Right lobe of liver (tissue), 6 donors: ENCODE measurements around the gene ZNF784. TPM values are rescaled to one million over a fixed set of nuclear protein-coding genes. Genes with fewer than 3 reads are reported as not detected.

ENCODE experiments used
- ATAC-seq, 4 donors: fragments of 200-7000 bp; cut with Tn5 transposase; one replicate each; pipeline ENCODE4 v1.9.1; 2020; ENCODE audit warnings: mild to moderate bottlenecking in 4 of 4, moderate library complexity in 4 of 4
- DNase-seq, 3 donors: peaks; one replicate each; pipeline ENCODE4 v3.0.0-alpha.2; 2020
- H3K27ac ChIP-seq, 3 donors: fragments of 200-600 bp; one replicate each; pipeline ENCODE4 v1.8.0; 2022
- H3K27me3 ChIP-seq, 2 donors: fragments of 200-600 bp; one replicate each; pipeline ENCODE4 v1.8.0; 2022
- H3K36me3 ChIP-seq, 4 donors: fragments of 200-600 bp; sonication (generic) in 1 of 4; one replicate each; pipeline versions ENCODE4 v1.5.1 to v1.8.0; 2017 to 2022; ENCODE audit warnings: control low read depth in 1 of 4
- H3K4me1 ChIP-seq, 4 donors: fragments of 200-600 bp; sonication (generic) in 1 of 4; one replicate each; pipeline versions ENCODE4 v1.5.1 to v1.8.0; 2017 to 2022; ENCODE audit warnings: control low read depth in 1 of 4
- H3K4me3 ChIP-seq, 3 donors: fragments of 200-600 bp; one replicate each; pipeline ENCODE4 v1.8.0; 2022
- H3K9me3 ChIP-seq, 4 donors: fragments of 200-600 bp; sonication (generic) in 1 of 4; one replicate each; pipeline versions ENCODE4 v1.5.1 to v1.8.0; 2017 to 2022; ENCODE audit warnings: control low read depth in 1 of 4
- POLR2A ChIP-seq: fragments of 450-650 bp; IDR thresholded peaks from one replicate; pipeline ENCODE4 v1.6.1; 2017; ENCODE audit warnings: antibody characterized with exemption, mild to moderate bottlenecking
- WGBS: methylation state at CpG from one replicate; pipeline ENCODE4 v1.1.6; 2018; ENCODE audit warnings: low coverage, low lambda C conversion rate; ENCODE audit not compliant: insufficient coverage; ENCODE audit errors: missing lambda C conversion rate; 5-methylcytosine and 5-hydroxymethylcytosine counted together
- intact Hi-C, 2 donors: fragments of 100-400 bp; cut with DNase I; formaldehyde crosslinking; loops; one replicate each; pipeline versions ENCODE4 v1.11.2 to v1.14.1; 2022
- total RNA-seq, 6 experiments: library from RNA; depleted of rRNA in 2 of 6; stranded (reverse); fragments of >200 nt in 2 of 6; fragmentation: NEBNext Ultra II Directional in 3 of 6; extraction: Animal tissue kit (Norgen Biotek cat#: 25700) in 3 of 6; gene quantifications; one replicate each; pipeline versions ENCODE4 v1.1.0 to v1.2.4, GENCODE V29; 2016 to 2023
- TF ChIP-seq, protein P1 (sequence below), 4 donors: fragments of 200-600 bp in 3 of 4; fragments of 450-650 bp in 1 of 4; IDR thresholded peaks; one replicate each; pipeline versions ENCODE4 v1.5.1 to v1.8.0; 2016 to 2022; ENCODE audit warnings: antibody characterized with exemption in 4 of 4, mild to moderate bottlenecking in 2 of 4
- donor health status: DM: no; HTN: yes; CAD: no.
- donor health status: DM: no; HTN: no; CAD: no.
- donor health status: DM: no; HTN: no; CAD: no.
- donor health status: DM: no; HTN: yes; CAD: no.
- donor health status: DM: no; HTN: yes; CAD: no.

ZNF784 gene
- total RNA-seq, 6 experiments from 2014 or later = 2.9 to 5.5 (median 4.1) TPM

- ATAC-seq = no peak
- no peak for DNase-seq
- 46% methylated on average over 2 of the region's 3 CpGs for WGBS
- Histone ChIP-seq H3K36me3 (peaks cover 0 to 9% (median 2%) of the 10 kb centered on the region in 4 donors), H3K27me3 (no peaks in the 10 kb centered on the region), H3K4me3 (no peak overlapping the region), H3K9me3 (no peaks in the 10 kb centered on the region), H3K27ac (no peak overlapping the region), H3K4me1 (no peaks in the 10 kb centered on the region)
- intact Hi-C loops = no loop called here
- no peak for TF ChIP-seq POLR2A
- TF ChIP-seq, protein P1, sequence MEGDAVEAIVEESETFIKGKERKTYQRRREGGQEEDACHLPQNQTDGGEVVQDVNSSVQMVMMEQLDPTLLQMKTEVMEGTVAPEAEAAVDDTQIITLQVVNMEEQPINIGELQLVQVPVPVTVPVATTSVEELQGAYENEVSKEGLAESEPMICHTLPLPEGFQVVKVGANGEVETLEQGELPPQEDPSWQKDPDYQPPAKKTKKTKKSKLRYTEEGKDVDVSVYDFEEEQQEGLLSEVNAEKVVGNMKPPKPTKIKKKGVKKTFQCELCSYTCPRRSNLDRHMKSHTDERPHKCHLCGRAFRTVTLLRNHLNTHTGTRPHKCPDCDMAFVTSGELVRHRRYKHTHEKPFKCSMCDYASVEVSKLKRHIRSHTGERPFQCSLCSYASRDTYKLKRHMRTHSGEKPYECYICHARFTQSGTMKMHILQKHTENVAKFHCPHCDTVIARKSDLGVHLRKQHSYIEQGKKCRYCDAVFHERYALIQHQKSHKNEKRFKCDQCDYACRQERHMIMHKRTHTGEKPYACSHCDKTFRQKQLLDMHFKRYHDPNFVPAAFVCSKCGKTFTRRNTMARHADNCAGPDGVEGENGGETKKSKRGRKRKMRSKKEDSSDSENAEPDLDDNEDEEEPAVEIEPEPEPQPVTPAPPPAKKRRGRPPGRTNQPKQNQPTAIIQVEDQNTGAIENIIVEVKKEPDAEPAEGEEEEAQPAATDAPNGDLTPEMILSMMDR (IDR thresholded peaks at IDR 0.05) = no peak
Observed at GRCh38 chr19:55596304-55596703, 28.1 kb downstream of the ZNF784 start.

- 81% methylated on average over 4 of the region's 4 CpGs for WGBS
- ATAC-seq (no peak), DNase-seq (no peak)
- H3K4me3 ChIP-seq = no peak overlapping the region
- intact Hi-C loops = no loop called here
- no peaks in the 10 kb centered on the region for H3K4me1 ChIP-seq
- no peaks in the 10 kb centered on the region for H3K27me3 ChIP-seq
- H3K36me3 ChIP-seq = peaks cover 0 to 9% (median 2%) of the 10 kb centered on the region in 4 donors
- TF ChIP-seq, protein P1 (IDR thresholded peaks at IDR 0.05) = no peak
- no peak for TF ChIP-seq POLR2A
- H3K27ac ChIP-seq = no peak overlapping the region
- H3K9me3 ChIP-seq = no peaks in the 10 kb centered on the region
Observed at GRCh38 chr19:55594996-55595545, 29.3 kb downstream of the ZNF784 start.

DNA sequence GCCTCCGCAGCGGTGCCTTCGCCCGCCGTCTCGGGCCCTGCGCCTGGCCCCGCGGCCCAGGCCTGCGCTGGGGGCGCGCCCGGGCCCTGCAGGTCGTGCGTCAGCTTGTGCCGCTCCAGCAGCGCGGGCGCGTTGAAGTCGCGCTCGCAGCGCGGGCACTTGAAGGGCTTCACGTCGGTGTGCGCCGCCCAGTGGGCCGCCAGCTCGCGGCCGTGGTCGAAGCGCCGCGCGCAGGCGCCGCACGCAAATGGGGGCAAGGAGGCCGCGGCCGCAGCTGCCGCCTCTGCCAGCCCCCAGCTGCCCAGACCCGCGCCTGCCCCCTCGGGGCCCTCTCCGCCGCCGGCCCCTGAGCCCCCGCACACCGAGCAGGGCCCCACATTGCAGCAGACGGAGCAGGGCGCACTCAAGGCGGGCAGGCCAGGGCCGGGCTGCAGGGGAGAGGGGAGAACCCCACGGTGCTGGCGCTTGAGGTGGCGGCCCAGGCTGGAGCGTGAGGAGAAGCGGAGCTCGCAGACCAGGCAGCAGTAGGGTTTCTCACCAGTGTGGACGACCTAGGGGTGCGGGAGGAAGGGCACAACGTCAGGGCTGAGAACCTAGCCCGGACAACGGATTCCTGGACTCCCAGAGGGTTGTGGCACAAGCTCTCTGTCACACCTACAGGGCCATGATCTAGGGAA is 31.1 kb downstream of the ZNF784 start:
- WGBS = 76% methylated on average over 3 of the region's 68 CpGs
- H3K36me3 ChIP-seq = peaks cover 0 to 9% (median 2%) of the 10 kb centered on the region in 4 donors
- no peak overlapping the region for H3K4me3 ChIP-seq
- TF ChIP-seq POLR2A = no peak
- TF ChIP-seq, protein P1 (IDR thresholded peaks at IDR 0.05) = no peak
- H3K27ac ChIP-seq = no peak overlapping the region
- intact Hi-C loops = no loop called here
- no peaks in the 10 kb centered on the region for H3K4me1 ChIP-seq
- H3K9me3 ChIP-seq = no peaks in the 10 kb centered on the region
- DNase-seq (no peak), ATAC-seq (no peak)
- H3K27me3 ChIP-seq = no peaks in the 10 kb centered on the region

GRCh38 chr19:55592391-55593090 is 31.8 kb downstream of the ZNF784 start:
- Histone ChIP-seq H3K9me3 (no peaks in the 10 kb centered on the region), H3K27ac (no peak overlapping the region), H3K27me3 (no peaks in the 10 kb centered on the region), H3K4me1 (no peaks in the 10 kb centered on the region), H3K4me3 (no peak overlapping the region), H3K36me3 (peaks cover 0 to 9% (median 2%) of the 10 kb centered on the region in 4 donors)
- ATAC-seq (peak in 1 of 4 donors; percentile 7), DNase-seq (no peak)
- TF ChIP-seq POLR2A = no peak
- TF ChIP-seq, protein P1 (IDR thresholded peaks at IDR 0.05) = no peak
- WGBS = 100% methylated on average over 2 of the region's 73 CpGs
- intact Hi-C loops = no loop called here
